ENCODE measurements around the gene SLIT3. TPM values are rescaled to one million over a fixed set of nuclear protein-coding genes. Genes with fewer than 3 reads are reported as not detected.

SLIT3 gene
- total and polyA plus RNA-seq, 9 of the 15 experiments (the other 6 are each of a cell fraction or from before 2014, with no cell fraction given) = 0.01 to 0.04 TPM; not detected in 7

DNA sequence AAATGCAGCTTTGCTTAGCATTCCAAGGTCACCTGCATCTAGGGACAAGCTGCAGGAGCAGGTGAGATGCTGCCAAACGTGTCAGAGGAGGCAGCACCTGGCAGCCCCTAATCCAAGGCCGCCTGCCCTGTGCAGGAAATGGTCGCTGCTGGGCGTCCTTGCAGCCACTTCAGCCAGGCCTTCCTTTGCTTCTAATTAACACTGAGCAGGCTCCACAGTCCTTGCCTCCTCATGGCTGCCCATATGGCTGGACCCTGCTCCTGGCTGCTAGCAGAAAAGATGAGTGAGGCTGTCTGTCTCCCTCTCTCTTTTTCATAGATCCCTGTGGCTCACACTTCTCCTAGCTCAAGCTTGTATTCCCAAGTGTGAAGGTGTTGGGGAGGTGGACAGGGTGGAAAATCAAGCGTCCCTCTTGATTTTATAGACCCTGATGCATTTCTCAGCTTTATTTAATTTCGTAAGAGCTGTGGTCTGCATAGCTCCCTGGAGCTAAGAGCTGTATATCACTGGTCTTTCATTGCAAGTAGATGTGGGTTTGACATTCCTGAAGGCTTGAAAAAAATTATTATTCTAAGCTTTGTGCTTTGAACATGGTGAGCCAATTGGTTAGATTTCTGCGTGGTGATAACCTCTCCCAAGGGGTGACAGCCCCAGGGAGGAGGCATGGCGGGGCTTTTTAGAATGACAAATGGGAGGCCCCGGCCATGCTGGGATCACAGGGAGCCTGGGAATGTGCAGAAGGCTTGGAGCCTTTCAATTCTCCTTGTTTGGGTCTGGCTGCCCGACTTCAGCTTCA is 193.8 kb downstream of the SLIT3 start:
- no TSS peak for BruUV-seq (replicated peaks)
- Histone ChIP-seq H3K9me1 (ENCODE audit: control insufficient read depth, insufficient read depth, low read length) (no peaks in the 10 kb centered on the region), H3K4me3 (no peak overlapping the region), H2AFZ (ENCODE audit: low read depth, low read length) (no peak overlapping the region), H3K36me3 (ENCODE audit: control insufficient read depth, insufficient read depth, low read length) (no peaks in the 10 kb centered on the region), H3K27me3 (ENCODE audit: control insufficient read depth in 2 of 2, insufficient read depth in 2 of 2, low read length in 2 of 2) (no peaks in the 10 kb centered on the region), H3K9me3 (replicated peaks; ENCODE audit: control insufficient read depth, insufficient read depth, low read depth, low read length) (no peaks in the 10 kb centered on the region), H3K4me2 (ENCODE audit: insufficient read depth, low read length) (no peak overlapping the region), H3K79me2 (ENCODE audit: control insufficient read depth, insufficient read depth, low read length) (no peaks in the 10 kb centered on the region), H3K4me1 (replicated peaks in 1 of 2; ENCODE audit: control insufficient read depth in 2 of 2, insufficient read depth in 2 of 2, low read length in 2 of 2) (no peaks in the 10 kb centered on the region), H4K20me1 (replicated peaks; ENCODE audit: control insufficient read depth, insufficient read depth, low read length) (no peaks in the 10 kb centered on the region), H3K27ac (ENCODE audit: extremely low read depth, low read depth, low read length) (no peak overlapping the region), H3K9ac (ENCODE audit: insufficient read depth in 1 of 2, low read depth in 2 of 2, low read length in 2 of 2) (no peak overlapping the region)
- DNase-seq (ENCODE audit: extremely low read depth in 1 of 4, low spot score in 3 of 4) (no peak), FAIRE-seq (no peak), ATAC-seq (no peak)
- TF ChIP-seq CBFA2T3 (IDR thresholded peaks at IDR 0.05) (no peak), POLR2B (IDR thresholded peaks at IDR 0.05; ENCODE audit: low read depth, partially characterized antibody) (no peak), RCOR1 (IDR thresholded peaks at IDR 0.05; ENCODE audit: borderline replicate concordance in 1 of 2, low read depth in 2 of 2, low read length in 2 of 2) (no peak), RBBP5 (IDR thresholded peaks at IDR 0.05; ENCODE audit: borderline replicate concordance, insufficient read depth, low read length, poor library complexity, severe bottlenecking) (no peak), JUNB (CRISPR knock-in tag; conservative IDR thresholded peaks at IDR 0.05) (no peak), NFE2 (IDR thresholded peaks at IDR 0.05; ENCODE audit: low read depth) (no peak), ZFPM2 (CRISPR knock-in tag; IDR thresholded peaks at IDR 0.05) (no peak)
- TF ChIP-seq, protein P1, sequence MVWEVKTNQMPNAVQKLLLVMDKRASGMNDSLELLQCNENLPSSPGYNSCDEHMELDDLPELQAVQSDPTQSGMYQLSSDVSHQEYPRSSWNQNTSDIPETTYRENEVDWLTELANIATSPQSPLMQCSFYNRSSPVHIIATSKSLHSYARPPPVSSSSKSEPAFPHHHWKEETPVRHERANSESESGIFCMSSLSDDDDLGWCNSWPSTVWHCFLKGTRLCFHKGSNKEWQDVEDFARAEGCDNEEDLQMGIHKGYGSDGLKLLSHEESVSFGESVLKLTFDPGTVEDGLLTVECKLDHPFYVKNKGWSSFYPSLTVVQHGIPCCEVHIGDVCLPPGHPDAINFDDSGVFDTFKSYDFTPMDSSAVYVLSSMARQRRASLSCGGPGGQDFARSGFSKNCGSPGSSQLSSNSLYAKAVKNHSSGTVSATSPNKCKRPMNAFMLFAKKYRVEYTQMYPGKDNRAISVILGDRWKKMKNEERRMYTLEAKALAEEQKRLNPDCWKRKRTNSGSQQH (CRISPR knock-in tag; IDR thresholded peaks at IDR 0.05) = no peak
- TF ChIP-seq, protein P2, sequence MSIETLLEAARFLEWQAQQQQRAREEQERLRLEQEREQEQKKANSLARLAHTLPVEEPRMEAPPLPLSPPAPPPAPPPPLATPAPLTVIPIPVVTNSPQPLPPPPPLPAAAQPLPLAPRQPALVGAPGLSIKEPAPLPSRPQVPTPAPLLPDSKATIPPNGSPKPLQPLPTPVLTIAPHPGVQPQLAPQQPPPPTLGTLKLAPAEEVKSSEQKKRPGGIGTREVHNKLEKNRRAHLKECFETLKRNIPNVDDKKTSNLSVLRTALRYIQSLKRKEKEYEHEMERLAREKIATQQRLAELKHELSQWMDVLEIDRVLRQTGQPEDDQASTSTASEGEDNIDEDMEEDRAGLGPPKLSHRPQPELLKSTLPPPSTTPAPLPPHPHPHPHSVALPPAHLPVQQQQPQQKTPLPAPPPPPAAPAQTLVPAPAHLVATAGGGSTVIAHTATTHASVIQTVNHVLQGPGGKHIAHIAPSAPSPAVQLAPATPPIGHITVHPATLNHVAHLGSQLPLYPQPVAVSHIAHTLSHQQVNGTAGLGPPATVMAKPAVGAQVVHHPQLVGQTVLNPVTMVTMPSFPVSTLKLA (conservative IDR thresholded peaks at IDR 0.05) = no peak
- TF ChIP-seq, protein P3, sequence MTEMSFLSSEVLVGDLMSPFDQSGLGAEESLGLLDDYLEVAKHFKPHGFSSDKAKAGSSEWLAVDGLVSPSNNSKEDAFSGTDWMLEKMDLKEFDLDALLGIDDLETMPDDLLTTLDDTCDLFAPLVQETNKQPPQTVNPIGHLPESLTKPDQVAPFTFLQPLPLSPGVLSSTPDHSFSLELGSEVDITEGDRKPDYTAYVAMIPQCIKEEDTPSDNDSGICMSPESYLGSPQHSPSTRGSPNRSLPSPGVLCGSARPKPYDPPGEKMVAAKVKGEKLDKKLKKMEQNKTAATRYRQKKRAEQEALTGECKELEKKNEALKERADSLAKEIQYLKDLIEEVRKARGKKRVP (CRISPR knock-in tag; IDR thresholded peaks at IDR 0.05) = no peak
- TF ChIP-seq, protein P4, sequence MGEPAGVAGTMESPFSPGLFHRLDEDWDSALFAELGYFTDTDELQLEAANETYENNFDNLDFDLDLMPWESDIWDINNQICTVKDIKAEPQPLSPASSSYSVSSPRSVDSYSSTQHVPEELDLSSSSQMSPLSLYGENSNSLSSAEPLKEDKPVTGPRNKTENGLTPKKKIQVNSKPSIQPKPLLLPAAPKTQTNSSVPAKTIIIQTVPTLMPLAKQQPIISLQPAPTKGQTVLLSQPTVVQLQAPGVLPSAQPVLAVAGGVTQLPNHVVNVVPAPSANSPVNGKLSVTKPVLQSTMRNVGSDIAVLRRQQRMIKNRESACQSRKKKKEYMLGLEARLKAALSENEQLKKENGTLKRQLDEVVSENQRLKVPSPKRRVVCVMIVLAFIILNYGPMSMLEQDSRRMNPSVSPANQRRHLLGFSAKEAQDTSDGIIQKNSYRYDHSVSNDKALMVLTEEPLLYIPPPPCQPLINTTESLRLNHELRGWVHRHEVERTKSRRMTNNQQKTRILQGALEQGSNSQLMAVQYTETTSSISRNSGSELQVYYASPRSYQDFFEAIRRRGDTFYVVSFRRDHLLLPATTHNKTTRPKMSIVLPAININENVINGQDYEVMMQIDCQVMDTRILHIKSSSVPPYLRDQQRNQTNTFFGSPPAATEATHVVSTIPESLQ (CRISPR knock-in tag; IDR thresholded peaks at IDR 0.05) = no peak
- TF ChIP-seq, protein P5, sequence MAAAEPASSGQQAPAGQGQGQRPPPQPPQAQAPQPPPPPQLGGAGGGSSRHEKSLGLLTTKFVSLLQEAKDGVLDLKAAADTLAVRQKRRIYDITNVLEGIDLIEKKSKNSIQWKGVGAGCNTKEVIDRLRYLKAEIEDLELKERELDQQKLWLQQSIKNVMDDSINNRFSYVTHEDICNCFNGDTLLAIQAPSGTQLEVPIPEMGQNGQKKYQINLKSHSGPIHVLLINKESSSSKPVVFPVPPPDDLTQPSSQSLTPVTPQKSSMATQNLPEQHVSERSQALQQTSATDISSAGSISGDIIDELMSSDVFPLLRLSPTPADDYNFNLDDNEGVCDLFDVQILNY (CRISPR knock-in tag; IDR thresholded peaks at IDR 0.05) = no peak
- POLR2A ChIA-PET = interaction anchor here (0.6 to 1.5 kb wide), 3 partner anchors 9 to 49 kb away, joined by 3 to 5 read pairs (median 4); no protein-coding TSS in a partner anchor
- 0% methylated on average over 9 of the region's 10 CpGs for WGBS (ENCODE audit: insufficient coverage, low coverage, missing lambda C conversion rate)
- in situ Hi-C loops (cut with MboI) (no loop called here), intact Hi-C loops (cut with micrococcal nuclease) (no loop called here)
- CTCF ChIA-PET (ENCODE audit: low intra/inter-chr PET ratio) = no interaction called here
